K562 (cell line): ENCODE data around the gene THADA. TPM values are rescaled to one million over a fixed set of nuclear protein-coding genes. Genes with fewer than 3 reads are reported as not detected.

ENCODE experiments used
- ATAC-seq: fragments of 200-7000 bp; cut with Tn5 transposase; 3 replicates; pipeline ENCODE4 v1.9.1; 2020; ENCODE audit warnings: moderate library complexity
- BruUV-seq: library from RNA; stranded (reverse); fragments of 400-500 nt; replicated peaks from 2 replicates; lab custom pipeline; 2021; lab: Mats Ljungman, UMichigan
- CTCF ChIA-PET: fragments of 300-600 bp; formaldehyde crosslinking; extraction: SDS; loops from one replicate; lab custom pipeline; 2021; ENCODE audit warnings: low intra/inter-chr PET ratio; lab: Yijun Ruan, JAX
- POLR2A ChIA-PET: fragments of 300-600, 350-650 bp; sonication (Branson Sonifier 250); formaldehyde crosslinking; extraction: SDS; loops from one replicate; lab custom pipeline; 2021; ENCODE audit warnings: antibody characterized with exemption, inconsistent platforms; lab: Yijun Ruan, JAX
- DNase-seq, 4 experiments: peaks; one replicate each; pipeline versions ENCODE4 v3.0.0 to v3.0.0-alpha.2; 2011 to 2018; ENCODE audit warnings: low spot score in 3 of 4, mixed read lengths in 3 of 4; ENCODE audit errors: extremely low read depth in 1 of 4
- FAIRE-seq: peaks from 2 replicates; lab custom pipeline; 2011; peaks lifted over from hg19 to GRCh38; lab: Jason Lieb, UNC
- H2AFZ ChIP-seq: 2 replicates; pipeline ENCODE4 v1.6.0; 2011; ENCODE audit warnings: low read depth, low read length, control low read depth, inconsistent platforms
- H3K27ac ChIP-seq: fragments of 200-600 bp; 3 replicates; pipeline ENCODE4 v1.8.0; 2011; ENCODE audit warnings: low read depth, mild to moderate bottlenecking, control low read depth, inconsistent platforms, low read length, moderate library complexity, mixed read lengths; ENCODE audit errors: extremely low read depth
- H3K27me3 ChIP-seq, 2 experiments: fragments of 300-600 bp in 1 of 2; 2 replicates in 1 of 2; 3 replicates in 1 of 2; pipeline versions ENCODE4 v1.6.0 to v1.8.0; 2011; ENCODE audit warnings: inconsistent platforms in 2 of 2, low read length in 2 of 2, mild to moderate bottlenecking in 1 of 2, mixed read lengths in 1 of 2, moderate library complexity in 1 of 2; ENCODE audit not compliant: control insufficient read depth in 2 of 2, insufficient read depth in 2 of 2
- H3K36me3 ChIP-seq: fragments of 300-600 bp; 3 replicates; pipeline ENCODE4 v1.8.0; 2011; ENCODE audit warnings: mild to moderate bottlenecking, low read length, inconsistent platforms; ENCODE audit not compliant: control insufficient read depth, insufficient read depth
- H3K4me1 ChIP-seq, 2 experiments: fragments of 200-600 bp in 1 of 2; replicated peaks in 1 of 2; 2 replicates in 1 of 2; 3 replicates in 1 of 2; pipeline versions ENCODE4 v1.5.1 to v1.8.0; 2011; ENCODE audit warnings: inconsistent platforms in 2 of 2, low read length in 2 of 2, mild to moderate bottlenecking in 1 of 2, mixed read lengths in 1 of 2, moderate library complexity in 1 of 2; ENCODE audit not compliant: control insufficient read depth in 2 of 2, insufficient read depth in 2 of 2
- H3K4me2 ChIP-seq: 2 replicates; pipeline ENCODE4 v1.6.1; 2011; ENCODE audit warnings: low read length, control low read depth, inconsistent platforms, mixed read lengths; ENCODE audit not compliant: insufficient read depth
- H3K4me3 ChIP-seq: fragments of 200-600 bp; sonication (generic), shearing (Covaris generic); 2 replicates; pipeline ENCODE4 v1.5.1; 2016; ENCODE audit warnings: control low read depth, inconsistent platforms
- H3K79me2 ChIP-seq: fragments of 200-600 bp; 3 replicates; pipeline ENCODE4 v1.8.0; 2011; ENCODE audit warnings: low read length, inconsistent platforms; ENCODE audit not compliant: control insufficient read depth, insufficient read depth
- H3K9ac ChIP-seq, 2 experiments: 2 replicates each; pipeline versions ENCODE4 v1.6.0 to v1.6.1; 2011; ENCODE audit warnings: low read depth in 2 of 2, low read length in 2 of 2, control low read depth in 1 of 2, inconsistent platforms in 1 of 2, mild to moderate bottlenecking in 1 of 2, mixed read lengths in 1 of 2; ENCODE audit not compliant: insufficient read depth in 1 of 2
- H3K9me1 ChIP-seq: one replicate; pipeline ENCODE4 v1.6.0; 2011; ENCODE audit warnings: inconsistent platforms, mild to moderate bottlenecking, low read length, moderate library complexity; ENCODE audit not compliant: control insufficient read depth, insufficient read depth
- H3K9me3 ChIP-seq: replicated peaks from 2 replicates; pipeline ENCODE4 v1.5.1; 2011; ENCODE audit warnings: low read depth, low read length, inconsistent platforms; ENCODE audit not compliant: control insufficient read depth, insufficient read depth
- H4K20me1 ChIP-seq: replicated peaks from 2 replicates; pipeline ENCODE4 v1.6.1; 2011; ENCODE audit warnings: low read length, inconsistent platforms, mixed read lengths; ENCODE audit not compliant: control insufficient read depth, insufficient read depth
- CBFA2T3 ChIP-seq: fragments of 450-650 bp; IDR thresholded peaks from 2 replicates; pipeline ENCODE4 v1.6.1; 2017
- CREB1 ChIP-seq, 2 experiments: sonication (generic) in 1 of 2; formaldehyde crosslinking in 1 of 2; IDR thresholded peaks; 2 replicates each; pipeline versions ENCODE4 v1.6.1 to v1.8.0; 2012 to 2022; ENCODE audit warnings: inconsistent platforms in 1 of 2, mild to moderate bottlenecking in 1 of 2, missing genetic modification reagents in 1 of 2, moderate library complexity in 1 of 2
- DDX20 ChIP-seq: fragments of 450-650 bp; IDR thresholded peaks from 2 replicates; pipeline ENCODE4 v1.6.1; 2016; ENCODE audit warnings: missing genetic modification characterization, low read depth, mild to moderate bottlenecking, missing compliant biosample characterization, moderate library complexity
- ERF ChIP-seq: fragments of 450-650 bp; formaldehyde crosslinking; IDR thresholded peaks from 2 replicates; pipeline ENCODE4 v1.4.0; 2020; ENCODE audit warnings: mild to moderate bottlenecking, mixed read lengths
- IRF1 ChIP-seq: sonication (generic); formaldehyde crosslinking; IDR thresholded peaks from 2 replicates; pipeline ENCODE4 v1.8.0; 2022; ENCODE audit warnings: missing genetic modification reagents, mild to moderate bottlenecking, borderline replicate concordance
- JUNB ChIP-seq: fragments of 450-650 bp; formaldehyde crosslinking; conservative IDR thresholded peaks from 2 replicates; pipeline ENCODE4 v1.4.0; 2020; ENCODE audit warnings: mild to moderate bottlenecking
- MCM2 ChIP-seq: fragments of 450-650 bp; IDR thresholded peaks from 2 replicates; pipeline ENCODE4 v1.6.1; 2017; ENCODE audit warnings: low read depth, mild to moderate bottlenecking
- MECOM ChIP-seq: fragments of 250-450 bp; sonication (Bioruptor Pico); IDR thresholded peaks from 2 replicates; pipeline ENCODE4 v1.8.0; 2022; ENCODE audit warnings: inconsistent platforms
- NCOA2 ChIP-seq, 2 experiments: fragments of 450-650 bp; IDR thresholded peaks; 2 replicates each; pipeline ENCODE4 v1.6.1; 2018; ENCODE audit warnings: mild to moderate bottlenecking in 2 of 2, moderate library complexity in 1 of 2; ENCODE audit not compliant: partially characterized antibody in 2 of 2
- NFE2L1 ChIP-seq: fragments of 450-650 bp; IDR thresholded peaks from 2 replicates; pipeline ENCODE4 v1.6.1; 2016; ENCODE audit warnings: missing genetic modification characterization, low read depth, mild to moderate bottlenecking, missing compliant biosample characterization, moderate library complexity, borderline replicate concordance
- VEZF1 ChIP-seq: fragments of 200-800 bp; sonication (Bioruptor generic); IDR thresholded peaks from 2 replicates; pipeline ENCODE4 v1.6.1; 2017; ENCODE audit warnings: missing genetic modification characterization, missing compliant biosample characterization
- ZNF780A ChIP-seq: fragments of 250-450 bp; sonication (Bioruptor Pico); IDR thresholded peaks from 2 replicates; pipeline ENCODE4 v1.5.0; 2021; ENCODE audit warnings: mild to moderate bottlenecking
- ZSCAN32 ChIP-seq: fragments of 450-650 bp; formaldehyde crosslinking; IDR thresholded peaks from 2 replicates; pipeline ENCODE4 v1.4.0; 2020; ENCODE audit warnings: mild to moderate bottlenecking, moderate library complexity
- whole genome bisulfite sequencing: fragments of 100-300 bp; shearing (Covaris generic); methylation state at CpG from one replicate; pipeline ENCODE4 v1.1.6; 2016; ENCODE audit warnings: low coverage, mixed read lengths; ENCODE audit not compliant: insufficient coverage; ENCODE audit errors: missing lambda C conversion rate; 5-methylcytosine and 5-hydroxymethylcytosine counted together
- in situ Hi-C: fragments of 300-500 bp; cut with MboI; formaldehyde crosslinking; loops from 4 replicates; pipeline ENCODE4 v1.15.0; 2018; ENCODE audit warnings: inconsistent platforms, mixed read lengths
- intact Hi-C: fragments of 100-400 bp; cut with micrococcal nuclease; formaldehyde crosslinking; loops from 2 replicates; pipeline ENCODE4 v1.14.2; 2022
- polyA plus RNA-seq, 8 experiments: library from polyadenylated mRNA; depleted of rRNA in 4 of 8; stranded (reverse) in 5 of 8; unstranded in 3 of 8; fragments of >200 nt; fragmentation: Nextera tagmentation in 2 of 8; fragmentation: Illumina TruSeq in 1 of 8; extraction: Ambion mirVana in 2 of 8; extraction: Trizol in 1 of 8; gene quantifications; 2 replicates each; pipeline versions ENCODE4 v1.2.1 to v1.2.3, GENCODE V29; 2011 to 2014; ENCODE audit warnings: inconsistent platforms in 1 of 8, missing spikeins in 1 of 8
- total RNA-seq, 7 experiments: library from RNA; depleted of rRNA in 6 of 7; stranded (reverse); fragments of >200 nt in 6 of 7; fragmentation: Illumina TruSeq in 2 of 7; extraction: Trizol in 2 of 7; gene quantifications; 2 replicates each; pipeline versions ENCODE4 v1.2.1 to v1.2.3, GENCODE V29; 2011 to 2021; ENCODE audit warnings: low replicate concordance in 1 of 7
- TF ChIP-seq, protein P1 (sequence below): sonication (generic); formaldehyde crosslinking; IDR thresholded peaks from 2 replicates; pipeline ENCODE4 v1.8.1; 2022; ENCODE audit warnings: missing genetic modification reagents
- TF ChIP-seq, protein P2 (sequence below): fragments of 200-800 bp; sonication (Bioruptor generic); IDR thresholded peaks from 2 replicates; pipeline ENCODE4 v1.6.1; 2017; ENCODE audit warnings: missing genetic modification characterization, missing compliant biosample characterization

Gene THADA
- total and polyA plus RNA-seq, 9 of the 15 experiments (the other 6 are each of a cell fraction or from before 2014, with no cell fraction given): 17.8 to 34.7 (median 31.9) TPM

DNA sequence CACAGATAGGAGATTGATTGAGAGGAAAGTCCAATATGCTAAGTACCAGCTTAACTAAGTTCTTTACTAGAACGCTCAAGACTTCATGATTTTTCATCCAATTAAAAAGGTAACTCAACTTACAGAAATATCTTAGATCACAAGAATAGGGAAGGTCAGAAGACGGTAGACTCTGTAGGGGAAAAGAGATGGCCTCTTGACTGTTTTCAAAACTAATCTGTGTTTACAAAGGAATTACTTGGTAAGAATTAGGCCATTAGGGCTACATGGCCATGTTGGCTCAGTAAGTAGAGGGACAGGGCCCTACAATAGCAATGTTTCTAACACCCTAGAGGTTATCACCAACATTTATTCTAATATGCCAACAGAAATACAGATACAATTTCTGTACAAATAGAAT lies 196.7 kb downstream of the THADA start:
- Histone ChIP-seq H3K27ac (no peak overlapping the region), H3K36me3 (peaks cover 13% of the 10 kb centered on the region; the same call in 2 of the 3 replicates), H3K4me1 (no peaks in the 10 kb centered on the region), H3K4me3 (no peak overlapping the region)
- ATAC-seq: no peak
- in situ Hi-C loops: no loop called here
- WGBS: 73% methylated on average over 2 of the region's 2 CpGs
- BruUV-seq: no TSS peak
- POLR2A ChIA-PET: no interaction called here
- no peak for FAIRE-seq
- TF ChIP-seq MECOM (no peak), DDX20 (tag) (no peak), ERF (no peak), VEZF1 (CRISPR knock-in tag) (no peak), ZNF780A (CRISPR knock-in tag) (no peak), CBFA2T3 (no peak), ZSCAN32 (CRISPR knock-in tag) (no peak), NFE2L1 (tag) (no peak), IRF1 (CRISPR knock-in tag) (no peak), NCOA2 (IDR thresholded peaks at IDR 0.05; ENCODE audit: partially characterized antibody in 2 of 2) (no peak), CREB1 (IDR thresholded peaks at IDR 0.05) (no peak), CREB1 (CRISPR knock-in tag; IDR thresholded peaks at IDR 0.05) (no peak), JUNB (CRISPR knock-in tag) (no peak), MCM2 (no peak)
- TF ChIP-seq, protein P1, sequence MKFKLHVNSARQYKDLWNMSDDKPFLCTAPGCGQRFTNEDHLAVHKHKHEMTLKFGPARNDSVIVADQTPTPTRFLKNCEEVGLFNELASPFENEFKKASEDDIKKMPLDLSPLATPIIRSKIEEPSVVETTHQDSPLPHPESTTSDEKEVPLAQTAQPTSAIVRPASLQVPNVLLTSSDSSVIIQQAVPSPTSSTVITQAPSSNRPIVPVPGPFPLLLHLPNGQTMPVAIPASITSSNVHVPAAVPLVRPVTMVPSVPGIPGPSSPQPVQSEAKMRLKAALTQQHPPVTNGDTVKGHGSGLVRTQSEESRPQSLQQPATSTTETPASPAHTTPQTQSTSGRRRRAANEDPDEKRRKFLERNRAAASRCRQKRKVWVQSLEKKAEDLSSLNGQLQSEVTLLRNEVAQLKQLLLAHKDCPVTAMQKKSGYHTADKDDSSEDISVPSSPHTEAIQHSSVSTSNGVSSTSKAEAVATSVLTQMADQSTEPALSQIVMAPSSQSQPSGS (CRISPR knock-in tag): no peak
- TF ChIP-seq, protein P2, sequence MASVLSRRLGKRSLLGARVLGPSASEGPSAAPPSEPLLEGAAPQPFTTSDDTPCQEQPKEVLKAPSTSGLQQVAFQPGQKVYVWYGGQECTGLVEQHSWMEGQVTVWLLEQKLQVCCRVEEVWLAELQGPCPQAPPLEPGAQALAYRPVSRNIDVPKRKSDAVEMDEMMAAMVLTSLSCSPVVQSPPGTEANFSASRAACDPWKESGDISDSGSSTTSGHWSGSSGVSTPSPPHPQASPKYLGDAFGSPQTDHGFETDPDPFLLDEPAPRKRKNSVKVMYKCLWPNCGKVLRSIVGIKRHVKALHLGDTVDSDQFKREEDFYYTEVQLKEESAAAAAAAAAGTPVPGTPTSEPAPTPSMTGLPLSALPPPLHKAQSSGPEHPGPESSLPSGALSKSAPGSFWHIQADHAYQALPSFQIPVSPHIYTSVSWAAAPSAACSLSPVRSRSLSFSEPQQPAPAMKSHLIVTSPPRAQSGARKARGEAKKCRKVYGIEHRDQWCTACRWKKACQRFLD (CRISPR knock-in tag): no peak
- TF ChIP-seq, all 486 proteins: peak for 0
- no peak for DNase-seq
- Histone ChIP-seq H3K9me3 (no peaks in the 10 kb centered on the region), H4K20me1 (no peaks in the 10 kb centered on the region), H3K79me2 (no peaks in the 10 kb centered on the region), H3K27me3 (no peaks in the 10 kb centered on the region), H3K4me2 (no peak overlapping the region), H3K9ac (no peak overlapping the region), H3K9me1 (no peaks in the 10 kb centered on the region), H2AFZ (no peak overlapping the region)
- intact Hi-C loops: no loop called here
- CTCF ChIA-PET: no interaction called here
